ENCODE results near the gene TMEM117.

TMEM117 gene

GRCh38 chr12:43968736-43969135 lies 132.9 kb downstream of the TMEM117 start (continued):
- TF ChIP-seq ZNF398 (tag by site-specific recombination; IDR thresholded peaks at IDR 0.05) (no peak), PRDM2 (tag by site-specific recombination; IDR thresholded peaks at IDR 0.05; ENCODE audit: borderline replicate concordance) (no peak)

- H3K36me3 ChIP-seq (ENCODE audit: control insufficient read depth in 2 of 2, insufficient read depth in 1 of 2, low read length in 2 of 2) = no peaks in the 10 kb centered on the region
- no peak overlapping the region for H3K27ac ChIP-seq (ENCODE audit: extremely low read depth, low read depth, low read length)
- H3K4me1 ChIP-seq (ENCODE audit: control insufficient read depth, insufficient read depth, low read length) = no peaks in the 10 kb centered on the region
- no peak overlapping the region for H3K4me3 ChIP-seq (ENCODE audit: low read depth, low read length)
- H3K9me3 ChIP-seq (ENCODE audit: control insufficient read depth, insufficient read depth, low read depth, low read length) = no peaks in the 10 kb centered on the region
- ChIA-PET POLR2A (no interaction called here), CTCF (no interaction called here)
- no peak for TF ChIP-seq ZSCAN16 (tag by site-specific recombination; IDR thresholded peaks at IDR 0.05)
- TF ChIP-seq ZNF571 (tag by site-specific recombination; IDR thresholded peaks at IDR 0.05) = no peak
- TF ChIP-seq ZNF211 (tag by site-specific recombination; IDR thresholded peaks at IDR 0.05; ENCODE audit: low read depth) = no peak
- no peak for TF ChIP-seq ZNF423 (tag by site-specific recombination; IDR thresholded peaks at IDR 0.05)
- TF ChIP-seq GLI4 (tag by site-specific recombination; IDR thresholded peaks at IDR 0.05) = no peak
- no peak for TF ChIP-seq ZBTB26 (tag by site-specific recombination; optimal IDR thresholded peaks at IDR 0.05)
- no peak for TF ChIP-seq ZNF521 (tag by site-specific recombination; IDR thresholded peaks at IDR 0.05)
- no peak for TF ChIP-seq ZFP37 (tag by site-specific recombination; IDR thresholded peaks at IDR 0.05)
- no peak for TF ChIP-seq CTCF (tag by site-specific recombination; IDR thresholded peaks at IDR 0.05)
- TF ChIP-seq ZNF692 (tag by site-specific recombination; IDR thresholded peaks at IDR 0.05) = no peak
- no peak for TF ChIP-seq ZNF292 (tag by site-specific recombination; IDR thresholded peaks at IDR 0.05; ENCODE audit: borderline replicate concordance, low read depth)
- no peak for TF ChIP-seq PRDM2 (tag by site-specific recombination; IDR thresholded peaks at IDR 0.05; ENCODE audit: borderline replicate concordance)
Measured at GRCh38 chr12:43969882-43970281, 134.0 kb downstream of the TMEM117 start.
